Fibroblast of skin of right biceps (primary cell): Measurements from ENCODE around the gene FABP3.
"Not testable (repeated sequence)": the region's sequence is repeated elsewhere in the genome, so short reads cannot be mapped to it uniquely, and the experiment has no call there.

Experiments used
- DNase-seq: peaks from one replicate; pipeline ENCODE4 v3.0.0-alpha.2; 2013

FABP3 gene

GRCh38 chr1:31397360-31398095 lies 24.7 kb upstream of the FABP3 start:
- peak; percentile 61 for DNase-seq

- DNase-seq, result peak; percentile 92
Observed at GRCh38 chr1:31396633-31397351, 23.9 kb upstream of the FABP3 start.

- peak; percentile 71 for DNase-seq
Observed at GRCh38 chr1:31394584-31395193, 21.8 kb upstream of the FABP3 start.

- no peak for DNase-seq
Observed at GRCh38 chr1:31393463-31393862, 20.6 kb upstream of the FABP3 start.

- no peak for DNase-seq
Observed at GRCh38 chr1:31390071-31390470, 17.2 kb upstream of the FABP3 start.

GRCh38 chr1:31389616-31390015 lies 16.7 kb upstream of the FABP3 start:
- no peak for DNase-seq

- DNase-seq, result no peak
Observed at GRCh38 chr1:31387612-31388011, 14.7 kb upstream of the FABP3 start.

GRCh38 chr1:31386576-31387243 lies 13.8 kb upstream of the FABP3 start:
- DNase-seq, result not testable (repeated sequence)

- DNase-seq, result no peak
Observed at GRCh38 chr1:31383967-31384366, 11.1 kb upstream of the FABP3 start.

- DNase-seq, result no peak
Observed at GRCh38 chr1:31382379-31382989, 9.6 kb upstream of the FABP3 start.

- peak; percentile 14 for DNase-seq
Observed at GRCh38 chr1:31381394-31382294, 8.8 kb upstream of the FABP3 start.

- no peak for DNase-seq
Observed at GRCh38 chr1:31380181-31380580, 7.3 kb upstream of the FABP3 start.

- DNase-seq, result no peak
Observed at GRCh38 chr1:31378001-31378400, 5.1 kb upstream of the FABP3 start.

GRCh38 chr1:31377364-31377863 lies 4.5 kb upstream of the FABP3 start:
- no peak for DNase-seq

- peak; percentile 95 for DNase-seq
Observed at GRCh38 chr1:31376375-31377134, 3.7 kb upstream of the FABP3 start.

- peak; percentile 41 for DNase-seq
Observed at GRCh38 chr1:31374511-31375196, 1.8 kb upstream of the FABP3 start.

- DNase-seq, result no peak
Observed at GRCh38 chr1:31373897-31374486, 1.1 kb upstream of the FABP3 start.

- no peak for DNase-seq
Observed at GRCh38 chr1:31372751-31373055, 173 bp downstream of the FABP3 start.

- DNase-seq, result no peak
Observed at GRCh38 chr1:31372051-31372450, 825 bp downstream of the FABP3 start.
